Stimulated activated CD8-positive, alpha-beta memory T cell treated with anti-CD3 and anti-CD28 coated beads, Interleukin-4, amount 100 ng/mL, for 24 hours (primary cell): ENCODE results near the gene RGS7.
"Not testable (repeated sequence)": the region's sequence is repeated elsewhere in the genome, so short reads cannot be mapped to it uniquely, and the experiment has no call there.

Source experiments
- DNase-seq: peaks from one replicate; pipeline ENCODE4 v3.0.0-alpha.2; 2020; ENCODE audit warnings: low read depth

RGS7 gene

GRCh38 chr1:241271427-241271826, 85.6 kb downstream of the RGS7 start:
- no peak for DNase-seq

- no peak for DNase-seq
Observed at GRCh38 chr1:241270016-241270415, 87.0 kb downstream of the RGS7 start.

DNA sequence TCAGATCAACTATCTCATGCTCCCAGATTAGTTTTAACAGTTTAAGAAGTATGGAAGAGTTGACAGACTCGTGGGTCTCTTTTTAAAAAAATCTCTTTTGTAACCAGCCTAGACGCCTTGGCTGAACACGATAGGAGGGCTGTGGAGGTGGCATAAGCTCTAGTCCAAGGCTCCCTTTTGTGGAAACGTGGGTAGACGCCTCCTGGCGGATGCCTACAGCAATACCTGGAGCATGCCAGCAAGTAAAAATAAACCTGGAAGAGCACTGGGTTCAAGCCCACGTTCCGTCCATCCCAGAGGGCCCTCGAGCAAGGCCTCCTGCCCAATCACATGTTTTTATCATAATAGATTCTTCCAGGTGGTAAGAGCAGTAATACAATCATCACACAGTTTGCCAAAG, 87.9 kb downstream of the RGS7 start:
- DNase-seq, result no peak

DNA sequence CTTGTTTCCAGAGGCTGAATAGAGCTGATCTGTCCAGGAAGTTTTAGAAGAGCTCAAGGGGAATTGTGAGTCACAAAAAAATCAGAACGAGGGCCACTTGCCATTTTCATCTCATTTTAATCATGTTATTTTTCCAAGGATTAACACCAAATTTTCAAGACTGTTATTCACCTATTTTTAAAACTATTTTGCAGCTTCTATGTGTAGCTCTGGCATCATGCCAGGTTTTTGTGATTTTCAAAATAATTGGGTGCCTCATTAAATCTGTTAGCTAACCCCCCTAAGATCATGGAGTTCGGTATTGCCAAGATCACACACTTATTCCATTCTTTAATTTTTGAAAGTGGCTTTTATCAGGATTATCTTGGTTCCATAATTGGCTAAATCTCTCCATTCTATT, 90.9 kb downstream of the RGS7 start:
- no peak for DNase-seq

DNA sequence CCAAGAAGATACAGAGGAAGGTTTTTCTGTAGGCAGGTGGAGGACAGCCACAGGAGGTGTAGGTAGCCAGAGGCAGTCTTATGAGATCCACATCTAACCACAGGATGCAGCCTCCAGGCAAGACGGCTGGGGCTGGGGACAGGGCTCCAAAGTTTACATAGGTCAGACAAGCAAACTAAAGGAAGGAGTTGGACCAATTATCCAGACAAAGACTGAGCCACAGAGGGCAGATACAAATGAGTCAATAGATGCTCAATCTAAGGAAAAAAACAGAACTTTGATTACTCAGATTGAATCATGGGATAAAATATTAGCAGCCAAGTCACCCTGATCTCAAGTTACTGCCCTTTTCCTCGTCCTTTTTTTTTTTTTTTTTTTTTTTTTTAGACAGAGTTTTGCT, 91.6 kb downstream of the RGS7 start:
- DNase-seq, result no peak

- no peak for DNase-seq
Observed at GRCh38 chr1:241263346-241263745, 93.7 kb downstream of the RGS7 start.

GRCh38 chr1:241253471-241253870, 103.5 kb downstream of the RGS7 start:
- DNase-seq, result no peak

GRCh38 chr1:241250465-241250864, 106.5 kb downstream of the RGS7 start:
- no peak for DNase-seq

- DNase-seq, result no peak
Observed at GRCh38 chr1:241240069-241240468, 116.9 kb downstream of the RGS7 start.

GRCh38 chr1:241237873-241238272, 119.1 kb downstream of the RGS7 start:
- no peak for DNase-seq

- no peak for DNase-seq
Observed at GRCh38 chr1:241235256-241235897, 121.6 kb downstream of the RGS7 start.

GRCh38 chr1:241229711-241230110, 127.3 kb downstream of the RGS7 start:
- no peak for DNase-seq

DNA sequence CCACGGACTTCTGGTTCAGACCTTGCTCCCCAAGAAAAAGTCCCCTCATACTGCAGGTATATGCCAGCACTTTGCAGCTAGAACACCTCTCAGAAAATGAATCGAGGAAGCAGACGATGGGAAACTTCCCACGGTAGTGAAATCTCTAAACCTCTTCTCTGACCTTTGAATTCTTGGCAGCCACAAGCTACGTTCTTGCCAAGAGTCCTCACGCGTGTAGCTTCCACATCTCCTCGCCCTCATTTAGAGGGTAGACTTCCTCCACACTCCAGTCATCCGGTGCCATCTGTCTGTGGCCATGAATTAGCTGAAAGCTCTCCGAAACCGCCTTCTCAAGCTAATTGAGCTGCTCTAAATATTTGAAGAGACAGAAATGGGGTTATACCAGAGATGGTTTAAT, 127.8 kb downstream of the RGS7 start:
- DNase-seq, result no peak

- no peak for DNase-seq
Observed at GRCh38 chr1:241228339-241228738, 128.7 kb downstream of the RGS7 start.

DNA sequence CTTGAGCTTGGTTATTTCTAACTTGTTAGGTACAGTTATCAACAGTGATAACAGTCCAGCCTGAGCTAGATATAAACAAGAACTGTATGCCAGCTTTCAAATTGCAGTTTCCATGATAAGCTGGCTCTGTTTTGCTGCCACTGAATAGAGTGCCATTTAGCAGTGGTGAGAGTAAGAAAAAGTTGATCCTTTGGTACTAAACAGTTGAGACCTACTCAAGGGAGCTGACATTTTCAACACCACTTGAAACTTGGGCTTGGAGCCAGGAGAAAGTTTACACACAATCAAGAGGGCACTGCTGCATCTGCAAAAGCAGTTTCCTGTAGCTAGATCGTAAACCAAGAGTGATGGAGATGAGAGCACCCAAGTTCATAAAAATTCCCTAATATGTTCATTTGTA, 131.3 kb downstream of the RGS7 start:
- DNase-seq, result no peak

GRCh38 chr1:241224189-241224588, 132.8 kb downstream of the RGS7 start:
- DNase-seq, result not testable (repeated sequence)

DNA sequence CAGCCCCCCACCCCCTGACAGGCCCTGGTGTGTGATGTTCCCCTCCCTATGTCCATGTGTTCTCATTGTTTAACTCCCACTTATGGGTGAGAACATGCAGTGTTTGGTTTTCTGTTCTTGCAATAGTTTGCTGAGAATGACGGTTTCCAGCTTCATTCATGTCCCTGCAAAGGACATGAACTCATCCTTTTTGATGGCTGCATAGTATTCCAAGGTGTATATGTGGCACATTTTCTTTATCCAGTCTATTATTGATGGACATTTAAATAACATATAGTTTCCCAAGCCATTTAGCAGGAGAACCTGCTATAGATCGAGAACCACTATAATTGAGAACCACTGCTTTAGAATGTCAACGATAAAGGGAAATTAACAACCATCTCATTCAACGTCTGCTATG, 134.2 kb downstream of the RGS7 start:
- not testable (repeated sequence) for DNase-seq

DNA sequence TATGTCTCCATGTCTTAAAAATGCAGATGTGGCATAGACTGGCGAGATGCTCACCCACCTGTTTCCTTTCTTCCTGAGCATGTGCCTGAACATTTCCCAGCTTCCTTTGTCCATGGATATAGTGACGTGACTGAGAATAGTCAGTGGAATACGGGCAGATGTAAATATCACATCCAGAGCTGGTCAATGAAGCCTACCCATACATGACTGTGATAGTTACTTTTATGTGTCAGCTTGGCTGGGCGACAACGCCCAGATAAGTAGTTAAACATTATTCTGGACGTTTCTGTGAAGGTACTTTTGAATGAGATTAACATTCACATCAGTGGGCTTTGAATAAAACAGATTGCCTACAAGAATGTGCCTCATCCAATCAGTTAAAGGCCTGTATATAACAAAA, 135.7 kb downstream of the RGS7 start:
- DNase-seq, result no peak

DNA sequence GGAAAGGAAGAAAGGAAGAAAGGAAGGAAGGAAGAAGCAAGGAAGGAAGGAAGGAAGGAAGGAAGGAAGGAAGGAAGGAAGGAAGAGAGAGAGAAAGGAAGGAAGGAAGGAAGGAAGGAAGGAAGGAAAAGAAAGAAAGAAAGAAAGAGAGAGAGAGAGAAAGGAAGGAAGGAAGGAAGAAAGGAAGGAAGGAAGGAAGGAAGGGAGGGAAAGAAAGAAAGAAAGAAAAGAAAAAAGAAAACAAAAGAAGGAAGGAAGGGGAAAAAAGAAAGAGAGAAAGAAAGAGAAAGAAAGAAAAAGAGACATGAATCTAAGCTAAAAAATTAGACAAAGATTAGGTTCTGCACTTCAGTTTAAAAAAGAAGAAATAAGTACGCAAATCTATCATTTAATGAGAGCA, 136.1 kb downstream of the RGS7 start:
- DNase-seq, result not testable (repeated sequence)

DNA sequence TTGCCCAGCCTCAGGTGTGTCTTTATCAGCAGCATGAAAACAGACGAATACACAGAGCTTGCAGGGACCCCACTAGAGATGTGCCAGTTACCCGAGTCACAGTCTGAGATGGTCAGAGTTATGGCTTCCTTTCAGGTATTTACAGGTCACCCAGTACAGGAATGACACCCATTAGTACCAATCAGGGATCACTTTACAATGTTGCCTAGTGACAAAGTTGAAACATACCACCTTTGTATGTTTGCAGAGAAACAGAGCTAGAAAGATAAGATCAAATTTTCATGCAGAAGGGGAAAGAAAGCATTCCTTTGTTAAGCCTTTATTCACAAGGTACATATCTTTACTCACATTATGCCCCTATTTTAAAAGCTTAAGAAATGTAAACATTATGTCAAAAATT, 137.6 kb downstream of the RGS7 start:
- no peak for DNase-seq

GRCh38 chr1:241217516-241217915, 139.5 kb downstream of the RGS7 start:
- DNase-seq, result no peak

DNA sequence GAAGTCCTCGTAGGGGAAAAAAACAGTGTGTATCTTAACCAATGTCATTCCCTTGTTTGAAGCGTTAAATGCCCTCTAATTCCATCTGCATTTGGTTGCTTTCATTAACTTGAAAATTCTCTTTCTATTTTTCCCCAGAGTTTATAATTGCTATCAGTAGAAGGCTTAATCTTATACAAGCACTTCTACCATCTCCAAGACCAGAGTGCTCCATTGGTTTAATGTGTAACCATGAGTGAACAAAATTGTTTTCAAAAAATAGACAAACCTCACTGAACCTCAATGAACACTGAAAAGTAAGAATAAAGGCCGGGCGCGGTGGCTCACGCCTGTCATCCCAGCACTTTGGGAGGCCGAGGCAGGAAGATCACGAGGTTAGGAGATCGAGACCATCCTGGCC, 141.3 kb downstream of the RGS7 start:
- no peak for DNase-seq

- no peak for DNase-seq
Observed at GRCh38 chr1:241215203-241215602, 141.8 kb downstream of the RGS7 start.

- no peak for DNase-seq
Observed at GRCh38 chr1:241213139-241213538, 143.9 kb downstream of the RGS7 start.

DNA sequence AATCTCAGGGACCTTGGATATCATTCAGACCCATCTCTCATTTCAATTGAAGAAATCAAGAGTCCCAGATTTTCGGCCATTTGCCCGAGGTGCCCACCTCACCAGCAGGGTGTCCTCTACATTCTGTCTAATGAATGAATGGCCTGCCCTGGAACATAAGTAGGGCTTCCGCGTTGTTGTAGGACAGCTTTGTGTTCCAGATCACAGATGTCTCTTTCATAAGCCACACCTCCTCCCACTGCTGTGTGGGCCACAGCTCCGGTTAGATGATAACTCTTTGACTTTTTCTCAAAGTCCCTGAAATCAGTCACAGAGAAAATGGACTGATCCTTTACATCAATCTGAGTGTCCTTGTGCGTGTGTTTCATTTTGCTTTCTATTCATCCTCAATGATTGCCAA, 144.4 kb downstream of the RGS7 start:
- no peak for DNase-seq
